Measurements from ENCODE around the gene NADSYN1.

DNA sequence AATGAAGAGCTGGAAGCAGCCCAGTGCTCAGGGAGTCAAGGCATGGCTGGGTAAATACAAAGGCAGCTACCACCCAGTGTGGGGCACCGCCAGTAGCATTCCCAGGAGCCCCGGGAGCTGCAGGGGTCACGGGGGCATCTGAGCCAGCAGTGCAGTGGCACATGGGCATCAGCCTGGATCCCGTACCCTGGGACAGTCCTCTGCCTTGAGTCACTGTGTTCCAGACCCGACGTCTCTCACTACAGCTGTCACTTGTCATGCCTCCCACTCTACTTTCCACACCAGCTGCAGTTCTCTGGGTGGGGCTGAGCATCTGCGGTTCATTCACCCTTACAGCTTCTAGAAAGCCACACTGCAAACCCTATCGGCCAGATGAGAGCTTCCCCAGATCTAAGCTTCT is 34.4 kb upstream of the NADSYN1 start:
- TF ChIP-seq CTCF (conservative IDR thresholded peaks at IDR 0.05 in 1 of 2, IDR thresholded peaks at IDR 0.05 in 1 of 2; ENCODE audit: extremely low read depth in 1 of 2, insufficient read depth in 1 of 2, low read depth in 1 of 2, low read length in 2 of 2) (no peak), EZH2 (IDR thresholded peaks at IDR 0.05; ENCODE audit: borderline replicate concordance, low read length) (no peak)

Data from mammary epithelial cell (primary cell).